ENCODE data around the gene RPL22. TPM values are rescaled to one million over a fixed set of nuclear protein-coding genes. Genes with fewer than 3 reads are reported as not detected.

RPL22 gene
- total and polyA plus RNA-seq, 2 of the 13 experiments (the other 11 are each of a cell fraction or from before 2014, with no cell fraction given): 214 to 545 TPM

- TF ChIP-seq ZNF142 (CRISPR knock-in tag; IDR thresholded peaks at IDR 0.05) (peak; percentile 97), PHB2 (IDR thresholded peaks at IDR 0.05; ENCODE audit: partially characterized antibody) (no peak), PTBP1 (IDR thresholded peaks at IDR 0.05; ENCODE audit: low read depth, low read length, poor library complexity, severe bottlenecking) (no peak), RXRA (CRISPR knock-in tag; IDR thresholded peaks at IDR 0.05) (peak; percentile 81), ZNF414 (CRISPR knock-in tag; IDR thresholded peaks at IDR 0.05) (peak; percentile 91; the same call in 1 of the 2 replicates), GLMP (CRISPR knock-in tag; IDR thresholded peaks at IDR 0.05; ENCODE audit: borderline replicate concordance) (peak; percentile 97), MIER2 (CRISPR knock-in tag; IDR thresholded peaks at IDR 0.05) (peak; percentile 99), TOPORS (CRISPR knock-in tag; IDR thresholded peaks at IDR 0.05) (peak; percentile 99), ZNF644 (CRISPR knock-in tag; IDR thresholded peaks at IDR 0.05; ENCODE audit: low read depth) (0 out of 2 replicates have a peak, but pooled peaks have one; percentile 55), HCFC1 (IDR thresholded peaks at IDR 0.05; ENCODE audit: low read depth, low read length) (no peak), ISL2 (CRISPR knock-in tag; IDR thresholded peaks at IDR 0.05) (peak; percentile 94), PRDM10 (CRISPR knock-in tag; IDR thresholded peaks at IDR 0.05; ENCODE audit: low read depth) (peak; percentile 87), ZNF878 (CRISPR knock-in tag; IDR thresholded peaks at IDR 0.05) (peak; percentile 75; the same call in 1 of the 2 replicates), ZNF547 (CRISPR knock-in tag; IDR thresholded peaks at IDR 0.05) (peak; percentile 97), NFYB (CRISPR knock-in tag; IDR thresholded peaks at IDR 0.05) (peak; percentile 60)
- TF ChIP-seq, protein P1, sequence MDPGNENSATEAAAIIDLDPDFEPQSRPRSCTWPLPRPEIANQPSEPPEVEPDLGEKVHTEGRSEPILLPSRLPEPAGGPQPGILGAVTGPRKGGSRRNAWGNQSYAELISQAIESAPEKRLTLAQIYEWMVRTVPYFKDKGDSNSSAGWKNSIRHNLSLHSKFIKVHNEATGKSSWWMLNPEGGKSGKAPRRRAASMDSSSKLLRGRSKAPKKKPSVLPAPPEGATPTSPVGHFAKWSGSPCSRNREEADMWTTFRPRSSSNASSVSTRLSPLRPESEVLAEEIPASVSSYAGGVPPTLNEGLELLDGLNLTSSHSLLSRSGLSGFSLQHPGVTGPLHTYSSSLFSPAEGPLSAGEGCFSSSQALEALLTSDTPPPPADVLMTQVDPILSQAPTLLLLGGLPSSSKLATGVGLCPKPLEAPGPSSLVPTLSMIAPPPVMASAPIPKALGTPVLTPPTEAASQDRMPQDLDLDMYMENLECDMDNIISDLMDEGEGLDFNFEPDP (CRISPR knock-in tag; conservative IDR thresholded peaks at IDR 0.05): peak; percentile 99
Measured at GRCh38 chr1:6245086-6245868, 45.9 kb upstream of the RPL22 start (continued).
